GM04504 (cell line): ENCODE results near the gene PTCD2.
"Not testable (repeated sequence)": the region's sequence is repeated elsewhere in the genome, so short reads cannot be mapped to it uniquely, and the experiment has no call there.

Experiments used
- DNase-seq: peaks from one replicate; pipeline ENCODE4 v3.0.0-alpha.2; 2012; ENCODE audit warnings: low read depth

The PTCD2 gene

GRCh38 chr5:72380492-72381274 lies 60.5 kb downstream of the PTCD2 start:
- DNase-seq = no peak

DNA sequence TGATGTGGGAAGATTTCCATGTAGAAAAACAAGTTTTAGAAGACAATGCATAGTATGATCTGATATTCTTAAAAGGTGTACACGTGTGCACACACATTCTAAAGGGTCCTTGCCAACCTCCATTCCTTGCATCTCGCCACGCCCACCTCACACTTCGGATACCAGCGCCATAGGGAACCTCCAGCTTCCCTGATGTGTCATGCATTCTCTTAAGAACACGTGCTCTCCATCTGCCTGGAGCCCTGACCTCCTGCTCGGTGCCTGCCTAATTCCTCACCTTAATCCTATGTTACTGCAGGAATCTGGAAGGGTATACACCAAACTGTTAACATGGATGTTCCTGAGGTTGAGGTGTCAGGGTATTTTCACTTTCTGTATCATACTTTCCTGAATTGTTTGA lies 63.1 kb downstream of the PTCD2 start:
- no peak for DNase-seq

- no peak for DNase-seq
Measured at GRCh38 chr5:72383726-72384125, 63.6 kb downstream of the PTCD2 start.

DNA sequence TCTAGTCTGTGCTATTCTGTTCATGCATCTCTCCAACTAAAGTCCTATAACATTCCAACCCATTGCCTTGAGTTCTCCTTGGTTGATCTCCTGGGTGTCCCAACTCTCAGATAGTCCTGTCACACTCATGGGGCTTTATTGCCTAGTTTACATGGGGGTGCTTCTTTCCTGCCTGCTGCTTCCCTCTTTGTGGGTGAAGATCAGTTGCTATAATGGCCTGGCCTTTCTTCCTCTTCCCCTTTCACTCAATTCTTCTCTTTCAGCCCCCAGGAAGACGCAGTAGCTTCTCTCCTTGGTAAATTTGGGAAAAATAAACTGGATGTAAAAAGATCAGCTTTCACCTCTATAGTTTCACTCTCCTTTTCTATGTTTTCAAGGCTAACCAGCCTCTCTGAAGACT lies 66.5 kb downstream of the PTCD2 start:
- no peak for DNase-seq

DNA sequence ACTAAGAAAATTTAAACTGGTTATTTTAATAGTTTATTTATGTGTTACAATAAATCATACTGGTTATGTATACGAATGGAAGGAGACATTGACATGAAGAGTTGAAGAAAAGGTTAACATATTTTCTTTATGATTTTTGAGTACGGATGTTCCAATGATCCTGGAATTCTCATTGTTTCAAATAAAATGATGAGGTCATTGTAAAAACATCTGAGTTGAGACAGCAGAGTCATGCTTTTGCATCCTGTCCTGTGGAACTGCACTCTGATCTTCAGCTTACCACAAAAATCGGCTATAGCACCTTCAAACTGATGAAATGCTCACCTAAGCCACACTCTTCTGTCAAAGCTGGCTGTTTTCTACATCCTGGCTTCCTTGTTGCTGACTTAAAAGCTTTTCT lies 67.8 kb downstream of the PTCD2 start:
- peak; percentile 60 for DNase-seq

- DNase-seq = no peak
Measured at GRCh38 chr5:72388646-72389045, 68.5 kb downstream of the PTCD2 start.

DNA sequence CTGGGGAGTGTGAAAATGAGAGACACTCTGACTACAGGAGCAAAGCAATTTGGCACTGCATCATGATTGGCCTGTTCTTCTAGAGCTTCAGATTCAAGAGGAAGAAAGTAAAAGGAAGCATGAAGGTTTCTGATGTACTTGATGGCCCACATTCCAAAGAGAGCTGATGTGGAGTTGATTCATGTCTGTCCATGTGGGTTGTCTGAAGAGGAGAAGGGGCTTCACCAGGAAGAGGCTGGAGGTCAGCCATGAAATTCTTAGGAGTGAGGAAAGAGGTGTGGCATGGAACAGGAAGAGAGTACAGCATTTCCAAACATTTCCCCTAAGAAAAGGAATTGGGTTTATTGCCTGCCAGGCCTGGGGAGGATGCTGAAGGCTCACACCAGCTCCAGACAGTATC lies 70.7 kb downstream of the PTCD2 start:
- DNase-seq = no peak

GRCh38 chr5:72392326-72392733 lies 72.2 kb downstream of the PTCD2 start:
- DNase-seq = no peak

- DNase-seq = no peak
Measured at GRCh38 chr5:72393052-72393451, 72.9 kb downstream of the PTCD2 start.

DNA sequence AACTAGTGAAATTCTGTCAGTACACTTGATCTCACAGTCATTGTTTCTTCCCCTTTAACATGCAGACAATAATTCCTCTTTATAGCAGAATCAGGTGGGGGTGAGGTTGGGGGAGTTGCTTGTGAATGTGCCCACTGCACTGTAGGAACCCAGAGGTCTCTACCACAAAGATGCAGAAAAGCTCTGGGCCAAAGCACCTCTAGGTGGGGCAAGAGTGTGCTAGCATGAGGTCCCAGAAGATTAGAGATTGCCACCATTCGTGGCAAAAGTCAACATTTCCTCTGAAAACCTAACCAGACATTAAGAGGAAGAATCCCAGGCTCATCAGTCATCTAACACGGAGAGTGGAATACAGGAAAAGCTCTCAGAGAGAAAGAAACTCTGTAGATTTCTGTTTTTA lies 74.5 kb downstream of the PTCD2 start:
- DNase-seq = no peak

- DNase-seq = no peak
Measured at GRCh38 chr5:72397836-72398235, 77.7 kb downstream of the PTCD2 start.

DNA sequence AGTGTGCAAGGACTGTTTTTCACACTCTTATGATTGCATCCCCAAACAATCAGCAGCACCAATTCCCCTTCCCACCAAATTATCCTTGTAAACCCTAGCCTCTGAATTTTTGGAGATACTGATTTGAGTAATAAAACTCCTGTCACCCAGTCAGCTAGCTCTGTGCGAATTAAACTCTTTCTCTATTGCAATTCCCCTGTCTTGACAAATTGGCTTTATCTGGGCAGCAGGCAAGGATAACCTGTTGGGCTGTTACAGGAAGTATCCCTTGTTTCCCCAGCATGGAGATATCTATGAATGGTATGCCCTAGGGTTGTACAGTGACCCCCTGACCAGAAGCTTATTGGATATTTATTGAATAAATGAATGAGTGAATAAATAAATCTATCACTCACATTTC lies 80.8 kb downstream of the PTCD2 start:
- no peak for DNase-seq

DNA sequence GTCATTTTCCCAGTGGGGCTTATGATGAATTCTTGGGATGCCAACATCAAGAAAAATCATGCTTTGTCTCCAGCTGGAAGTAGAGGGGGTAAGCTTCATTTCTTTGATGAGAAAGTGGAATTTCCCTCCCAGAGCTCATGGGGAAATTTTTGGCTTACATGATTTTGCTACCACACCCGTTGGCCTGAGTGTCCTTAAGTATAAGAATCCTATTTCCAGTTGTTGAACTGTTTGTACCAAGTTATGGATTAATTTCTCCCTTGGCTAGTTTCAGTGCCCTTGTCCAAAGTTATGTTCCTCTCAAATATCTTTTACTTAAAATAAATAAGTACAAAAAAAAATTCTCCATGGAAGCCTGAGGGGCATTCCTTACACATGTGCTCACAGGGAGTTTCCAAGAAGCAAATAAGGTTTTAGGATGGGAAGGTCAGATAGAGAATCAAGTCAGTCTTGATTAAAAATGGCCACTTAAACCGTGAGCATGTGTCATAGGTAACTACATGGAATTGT lies 82.3 kb downstream of the PTCD2 start:
- no peak for DNase-seq

- DNase-seq = no peak
Measured at GRCh38 chr5:72402959-72403628, 82.9 kb downstream of the PTCD2 start.

GRCh38 chr5:72404771-72405170 lies 84.6 kb downstream of the PTCD2 start:
- not testable (repeated sequence) for DNase-seq

DNA sequence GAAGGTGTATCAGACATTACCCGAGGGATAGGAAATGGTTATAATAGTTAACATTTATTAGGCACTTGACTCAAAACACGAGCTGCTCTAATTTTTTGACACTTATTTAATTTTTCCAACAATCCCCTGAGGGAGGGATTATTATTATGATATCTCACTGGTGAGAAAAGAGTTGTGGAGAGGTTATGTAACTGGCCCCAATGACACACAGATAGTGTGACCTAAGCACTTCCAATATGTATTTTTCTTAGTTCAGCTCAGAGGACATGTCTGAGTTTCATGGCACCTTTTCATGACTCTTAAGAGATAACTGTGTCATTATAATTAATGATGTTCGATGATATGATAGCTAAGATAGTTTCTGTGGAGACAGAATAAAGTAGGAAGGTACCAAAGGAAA lies 86.9 kb downstream of the PTCD2 start:
- DNase-seq = no peak

DNA sequence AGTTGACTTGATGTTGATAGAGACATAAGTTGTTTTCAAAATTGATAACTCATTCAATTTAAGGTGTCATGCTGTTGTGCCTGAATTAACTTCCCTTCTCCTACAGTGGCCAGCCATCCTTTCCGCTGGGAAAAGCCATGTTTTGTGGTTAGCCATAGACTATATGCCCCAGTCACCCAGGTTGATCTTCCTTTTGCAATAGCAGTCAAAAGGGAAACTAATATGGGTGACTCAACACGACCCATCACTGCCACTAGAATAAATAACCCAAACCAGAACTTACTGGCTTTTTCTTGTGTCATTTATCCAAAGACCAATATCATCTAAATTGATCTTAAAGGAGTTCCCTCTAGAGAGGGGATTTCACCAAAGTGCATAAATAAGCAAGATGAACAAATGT lies 87.4 kb downstream of the PTCD2 start:
- no peak for DNase-seq

GRCh38 chr5:72408127-72408526 lies 88.0 kb downstream of the PTCD2 start:
- DNase-seq = no peak

DNA sequence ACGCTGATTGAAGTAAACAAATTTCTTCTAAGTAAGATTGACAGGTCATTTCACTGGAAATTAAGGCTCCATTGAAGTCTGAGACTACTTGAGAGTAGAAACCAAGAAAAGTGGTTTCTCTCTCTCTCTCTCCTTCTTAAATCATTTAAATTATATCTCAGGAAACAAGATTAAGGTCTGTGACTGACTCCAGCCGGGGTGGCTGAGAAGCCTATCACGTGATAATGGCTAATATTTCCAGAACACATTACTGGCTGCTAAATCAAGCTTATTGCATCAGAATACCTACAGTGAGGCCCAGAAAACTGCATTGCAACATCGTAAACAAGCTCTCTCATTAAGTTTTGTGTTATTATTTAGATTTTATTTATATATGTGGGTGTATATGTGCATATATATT lies 88.4 kb downstream of the PTCD2 start:
- no peak for DNase-seq

DNA sequence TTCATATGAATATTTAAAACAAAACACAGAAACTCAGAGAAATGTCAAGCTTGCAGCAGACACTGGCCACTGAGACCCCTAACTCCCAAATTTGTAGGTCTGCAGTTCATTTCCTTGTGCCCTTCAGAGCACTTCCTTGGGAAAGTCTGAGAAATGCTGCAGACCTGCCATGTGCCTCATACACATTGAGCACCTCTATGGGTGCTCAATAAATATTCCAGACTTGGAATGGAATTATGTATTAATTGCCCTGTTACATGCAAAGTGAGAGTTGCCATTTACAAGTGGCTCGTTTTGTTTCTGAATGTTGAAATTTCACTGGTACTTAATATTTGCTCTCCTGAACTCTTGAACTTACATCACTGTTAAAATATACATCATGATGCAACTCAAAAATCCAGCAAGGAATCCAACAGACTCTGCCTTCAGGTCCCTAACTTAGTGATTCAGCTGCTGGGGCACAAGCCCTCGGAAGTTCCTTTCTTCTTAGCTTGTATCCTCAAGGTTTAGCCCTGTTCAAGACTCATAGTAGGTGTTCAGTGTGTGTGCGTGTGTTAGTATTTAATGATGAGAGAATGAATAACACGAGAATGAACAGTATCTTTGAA lies 90.6 kb downstream of the PTCD2 start:
- DNase-seq = no peak

GRCh38 chr5:72412283-72413055 lies 92.3 kb downstream of the PTCD2 start:
- no peak for DNase-seq

DNA sequence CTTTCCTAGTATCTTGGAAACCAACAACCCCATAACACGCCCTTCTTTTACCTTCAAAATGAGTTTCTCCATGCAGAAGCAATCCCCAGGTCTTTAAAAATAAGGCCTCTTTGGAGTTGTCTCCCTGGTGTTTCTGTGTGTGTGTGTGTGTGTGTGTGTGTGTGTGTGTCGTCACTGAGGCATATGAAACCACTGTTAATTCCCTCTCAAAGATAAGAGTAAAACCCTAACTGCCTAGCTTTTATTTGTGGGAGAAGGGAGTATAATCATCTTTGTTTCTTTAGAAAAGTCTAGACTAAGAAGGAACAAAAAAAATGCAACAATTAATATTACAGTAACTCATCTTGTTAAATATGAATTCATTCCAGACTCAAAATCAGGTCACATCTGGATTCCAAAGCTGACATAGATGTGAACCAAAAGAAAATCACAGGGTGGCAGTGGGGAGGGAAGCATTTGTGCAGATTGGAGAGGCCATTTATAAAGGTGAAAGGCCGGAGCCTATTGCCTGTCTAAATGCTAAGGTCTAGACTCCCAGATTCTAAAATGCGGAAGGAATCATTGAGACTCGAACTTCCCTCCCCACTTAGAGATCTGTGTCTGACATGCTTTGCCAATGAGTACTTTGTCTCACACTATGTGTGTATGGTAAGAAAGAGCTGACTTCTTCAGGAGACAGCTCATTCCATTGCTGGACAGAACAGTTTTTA lies 95.6 kb downstream of the PTCD2 start:
- no peak for DNase-seq
